ENCODE measurements around the gene KIF16B.

The KIF16B gene

GRCh38 chr20:16273812-16274555 lies 299.3 kb downstream of the KIF16B start:
- no peak for TF ChIP-seq CTCF (IDR thresholded peaks at IDR 0.05; ENCODE audit: insufficient read depth, low read length)
- Histone ChIP-seq H3K27ac (replicated peaks) (no peak overlapping the region), H3K27me3 (ENCODE audit: insufficient read depth, poor library complexity, severe bottlenecking) (no peaks in the 10 kb centered on the region), H3K4me3 (replicated peaks; ENCODE audit: insufficient read depth, low read length) (no peak overlapping the region)
- no peak for DNase-seq (ENCODE audit: low read depth in 1 of 2, low spot score in 1 of 2)

GRCh38 chr20:16272780-16273360 lies 300.4 kb downstream of the KIF16B start:
- Histone ChIP-seq H3K27ac (replicated peaks) (no peak overlapping the region), H3K27me3 (ENCODE audit: insufficient read depth, poor library complexity, severe bottlenecking) (no peaks in the 10 kb centered on the region), H3K4me3 (replicated peaks; ENCODE audit: insufficient read depth, low read length) (no peak overlapping the region)
- TF ChIP-seq SPI1 (IDR thresholded peaks at IDR 0.05; ENCODE audit: borderline replicate concordance, low read depth) = no peak
- no peak for TF ChIP-seq CTCF (IDR thresholded peaks at IDR 0.05; ENCODE audit: insufficient read depth, low read length)
- no peak for TF ChIP-seq POLR2AphosphoS5 (IDR thresholded peaks at IDR 0.05; ENCODE audit: low read depth)
- no peak for TF ChIP-seq GABPA (IDR thresholded peaks at IDR 0.05; ENCODE audit: low read depth)
- DNase-seq (ENCODE audit: low read depth in 1 of 2, low spot score in 1 of 2) = no peak

- H3K27me3 ChIP-seq (ENCODE audit: insufficient read depth, poor library complexity, severe bottlenecking) = no peaks in the 10 kb centered on the region
- no peak overlapping the region for H3K4me3 ChIP-seq (replicated peaks; ENCODE audit: insufficient read depth, low read length)
- H3K27ac ChIP-seq (replicated peaks) = no peak overlapping the region
- no peak for TF ChIP-seq SPI1 (IDR thresholded peaks at IDR 0.05; ENCODE audit: borderline replicate concordance, low read depth)
- DNase-seq (ENCODE audit: low read depth in 1 of 2, low spot score in 1 of 2) = no peak
Observed at GRCh38 chr20:16271450-16271849, 301.8 kb downstream of the KIF16B start.

- H3K4me3 ChIP-seq (replicated peaks; ENCODE audit: insufficient read depth, low read length) = no peak overlapping the region
- no peak overlapping the region for H3K27ac ChIP-seq (replicated peaks)
- DNase-seq (ENCODE audit: low read depth in 1 of 2, low spot score in 1 of 2) = no peak
- no peaks in the 10 kb centered on the region for H3K27me3 ChIP-seq (ENCODE audit: insufficient read depth, poor library complexity, severe bottlenecking)
- TF ChIP-seq SPI1 (IDR thresholded peaks at IDR 0.05; ENCODE audit: borderline replicate concordance, low read depth) = no peak
- TF ChIP-seq POLR2AphosphoS5 (IDR thresholded peaks at IDR 0.05; ENCODE audit: low read depth) = no peak
- no peak for TF ChIP-seq GABPA (IDR thresholded peaks at IDR 0.05; ENCODE audit: low read depth)
- TF ChIP-seq REST (IDR thresholded peaks at IDR 0.05; ENCODE audit: insufficient replicate concordance, low read depth) = no peak
- no peak for TF ChIP-seq CTCF (IDR thresholded peaks at IDR 0.05; ENCODE audit: insufficient read depth, low read length)
Observed at GRCh38 chr20:16270989-16271388, 302.3 kb downstream of the KIF16B start.

GRCh38 chr20:16270314-16270931 lies 302.8 kb downstream of the KIF16B start:
- Histone ChIP-seq H3K27me3 (ENCODE audit: insufficient read depth, poor library complexity, severe bottlenecking) (no peaks in the 10 kb centered on the region), H3K4me3 (replicated peaks; ENCODE audit: insufficient read depth, low read length) (no peak overlapping the region), H3K27ac (replicated peaks) (no peak overlapping the region)
- TF ChIP-seq CTCF (IDR thresholded peaks at IDR 0.05; ENCODE audit: insufficient read depth, low read length) (no peak), SPI1 (IDR thresholded peaks at IDR 0.05; ENCODE audit: borderline replicate concordance, low read depth) (no peak), POLR2AphosphoS5 (IDR thresholded peaks at IDR 0.05; ENCODE audit: low read depth) (no peak), REST (IDR thresholded peaks at IDR 0.05; ENCODE audit: insufficient replicate concordance, low read depth) (no peak)
- DNase-seq (ENCODE audit: low read depth in 1 of 2, low spot score in 1 of 2) = no peak
